HG02973 (cell line): Measurements from ENCODE around the gene HBE1.

ENCODE experiments used
- ATAC-seq: cut with Tn5 transposase; IDR thresholded peaks from one replicate; pipeline ENCODE4 v1.9.1; 2021; ENCODE audit warnings: moderate library complexity; ENCODE audit not compliant: unreplicated experiment

Gene HBE1

DNA sequence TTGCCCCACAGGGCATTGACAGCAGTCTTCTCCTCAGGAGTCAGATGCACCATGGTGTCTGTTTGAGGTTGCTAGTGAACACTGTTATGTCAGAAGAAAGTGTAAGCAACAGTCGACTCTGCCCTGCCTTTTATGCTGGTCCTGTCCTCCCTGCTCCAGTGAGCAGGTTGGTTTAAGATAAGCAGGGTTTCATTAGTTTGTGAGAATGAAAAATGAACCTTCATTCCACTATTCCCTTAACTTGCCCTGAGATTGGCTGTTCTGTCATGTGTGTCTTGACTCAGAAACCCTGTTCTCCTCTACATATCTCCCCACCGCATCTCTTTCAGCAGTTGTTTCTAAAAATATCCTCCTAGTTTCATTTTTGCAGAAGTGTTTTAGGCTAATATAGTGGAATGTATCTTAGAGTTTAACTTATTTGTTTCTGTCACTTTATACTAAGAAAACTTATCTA lies 35.3 kb downstream of the HBE1 start, which contains the start of gene HBD:
Gene HBD, minus strand, starts transcription at position 103 of the 454 bp plus-strand sequence. Its CDS starts 50 bp downstream, at position 53.
- ATAC-seq = peak; percentile 85

DNA sequence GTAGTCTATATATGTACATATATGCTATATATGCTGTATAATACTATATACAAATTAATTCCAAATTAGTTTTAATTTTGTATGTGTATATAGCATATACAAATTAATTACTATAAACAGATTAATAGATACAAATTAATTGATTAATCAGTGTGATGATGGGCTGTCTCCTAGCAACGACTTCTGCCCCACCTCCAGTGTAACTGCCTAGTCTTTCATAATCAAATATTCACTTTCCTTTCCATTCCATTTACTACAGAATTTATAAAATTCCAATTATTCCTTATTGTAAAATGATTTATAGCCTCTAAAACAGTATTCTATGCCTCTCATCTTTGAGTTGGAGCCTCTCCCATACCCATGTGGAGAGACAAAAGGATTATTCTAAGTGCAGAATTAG lies 36.4 kb downstream of the HBE1 start:
- ATAC-seq = no peak

DNA sequence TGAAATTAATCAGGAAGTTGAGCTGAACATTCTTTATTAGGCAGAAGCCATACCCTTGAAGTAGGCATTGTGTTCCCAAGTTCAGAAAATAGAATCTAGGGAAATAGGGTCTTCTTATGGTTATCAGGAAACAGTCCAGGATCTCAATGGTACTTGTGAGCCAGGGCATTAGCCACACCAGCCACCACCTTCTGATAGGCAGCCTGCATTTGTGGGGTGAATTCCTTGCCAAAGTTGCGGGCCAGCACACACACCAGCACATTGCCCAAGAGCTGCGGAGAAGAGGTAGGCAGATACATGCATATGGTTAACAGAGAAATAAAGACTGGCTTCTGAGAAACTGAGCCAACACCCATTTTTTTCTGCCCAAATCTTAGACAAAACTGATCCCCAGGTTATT lies 36.9 kb downstream of the HBE1 start:
- no peak for ATAC-seq

DNA sequence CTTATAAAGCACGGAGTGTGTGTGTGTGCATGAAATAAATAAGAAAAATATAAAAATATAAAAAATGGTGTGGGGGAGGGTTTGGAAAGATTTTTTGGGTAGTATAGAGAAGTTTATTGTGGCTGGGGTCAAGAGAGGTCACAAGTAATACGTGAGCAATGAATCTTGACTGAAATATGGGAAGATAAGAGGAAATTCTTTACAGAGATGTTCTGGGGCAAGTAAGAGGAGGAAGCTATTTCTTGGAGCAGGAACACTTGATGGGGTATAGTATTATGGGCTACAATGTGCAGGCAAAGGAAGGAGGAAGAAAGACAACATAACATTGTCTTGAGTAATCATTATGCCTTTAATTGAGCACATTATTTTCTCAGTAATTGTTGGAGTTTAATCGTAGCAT lies 37.6 kb downstream of the HBE1 start:
- no peak for ATAC-seq

DNA sequence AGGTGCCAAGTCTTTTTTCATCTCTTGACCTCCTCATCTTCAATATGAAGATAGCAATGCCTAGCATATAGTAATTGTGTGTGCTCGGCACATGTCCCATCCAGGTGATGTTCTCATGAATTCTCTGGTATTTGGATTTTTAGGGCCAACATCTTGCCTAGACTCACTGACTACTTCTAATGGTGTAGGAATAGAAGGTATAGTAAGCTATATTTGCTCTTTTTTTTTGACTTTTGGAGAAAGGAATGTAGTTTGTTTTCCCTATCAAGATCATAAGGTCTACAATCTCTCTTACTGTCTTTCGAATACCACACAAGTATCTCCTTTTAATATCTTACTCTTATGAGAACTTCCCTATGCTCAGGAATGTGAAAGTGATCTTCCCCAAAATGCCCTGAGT lies 38.6 kb downstream of the HBE1 start:
- ATAC-seq = no peak

DNA sequence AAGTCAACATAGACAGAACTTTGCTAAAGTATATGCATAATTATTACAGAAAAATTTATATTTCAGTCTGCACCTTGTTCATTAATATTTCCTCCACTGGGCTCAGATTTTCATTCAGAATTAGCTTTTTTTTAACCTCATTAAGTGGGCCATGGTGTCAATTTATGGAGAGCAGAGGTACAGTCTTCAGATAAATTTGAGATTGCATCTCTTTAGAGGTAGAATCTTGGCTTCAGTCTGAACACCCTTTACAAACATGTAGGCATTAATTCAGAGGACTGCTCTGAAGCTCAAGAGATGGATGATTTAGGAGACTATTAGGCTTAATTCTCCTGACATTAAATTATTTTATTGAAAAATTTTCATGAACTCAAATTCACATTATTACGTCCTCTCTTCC lies 39.5 kb downstream of the HBE1 start:
- no peak for ATAC-seq

DNA sequence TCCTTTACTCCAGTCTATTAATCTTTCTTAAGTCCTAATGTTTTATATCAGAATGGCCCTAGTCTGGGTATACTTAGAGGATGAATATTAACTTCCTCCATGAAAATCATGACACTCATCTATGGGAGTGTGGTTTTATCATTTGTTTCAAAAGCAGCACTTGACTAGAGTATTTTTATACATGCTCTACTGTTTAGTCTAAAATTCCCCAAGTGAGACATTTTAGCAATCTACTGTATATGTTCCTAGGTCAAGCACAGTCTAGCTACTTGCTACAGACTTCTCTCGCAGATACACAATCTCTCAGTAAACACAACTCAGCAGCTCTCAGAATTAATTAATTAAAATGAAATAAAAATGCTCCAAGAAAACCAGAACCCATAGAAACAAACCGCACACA lies 39.9 kb downstream of the HBE1 start:
- ATAC-seq = no peak

DNA sequence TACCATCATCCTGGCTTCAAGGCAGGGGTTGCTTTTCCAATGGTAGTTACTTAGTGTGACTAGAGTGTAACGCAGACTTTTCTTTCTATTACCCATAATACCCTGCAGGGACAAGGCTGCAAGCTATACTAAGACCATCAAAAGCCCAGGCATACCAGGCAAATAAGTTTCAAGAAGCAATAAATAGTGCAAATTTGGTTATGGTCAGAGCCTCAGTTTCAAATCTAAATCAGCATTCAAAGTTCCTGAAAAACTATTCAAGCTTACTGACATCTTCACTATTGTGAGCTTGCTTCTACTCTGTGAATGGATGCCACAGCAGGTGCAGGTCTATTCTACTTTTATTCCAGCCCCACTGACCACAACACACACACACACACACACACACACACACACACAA lies 40.4 kb downstream of the HBE1 start:
- ATAC-seq = no peak

DNA sequence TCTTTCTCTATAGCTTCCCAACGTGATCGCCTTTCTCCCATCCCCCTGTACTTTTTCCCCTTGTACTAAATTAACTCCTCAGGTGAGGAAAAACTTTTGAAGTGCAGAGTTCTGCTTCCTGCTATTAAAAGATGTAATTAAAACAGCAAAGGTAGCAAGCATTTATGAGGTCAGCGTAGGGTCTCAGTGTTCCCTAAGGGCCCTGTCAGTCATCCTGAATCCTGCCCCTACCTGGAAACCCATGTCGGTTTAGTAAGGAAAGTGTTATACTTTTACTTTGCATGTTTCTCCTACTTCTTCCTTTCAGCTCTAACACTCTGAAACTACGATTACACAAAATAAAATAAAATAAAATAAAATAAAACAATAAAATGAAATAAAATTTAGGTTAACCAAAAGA lies 41.6 kb downstream of the HBE1 start:
- ATAC-seq = no peak

DNA sequence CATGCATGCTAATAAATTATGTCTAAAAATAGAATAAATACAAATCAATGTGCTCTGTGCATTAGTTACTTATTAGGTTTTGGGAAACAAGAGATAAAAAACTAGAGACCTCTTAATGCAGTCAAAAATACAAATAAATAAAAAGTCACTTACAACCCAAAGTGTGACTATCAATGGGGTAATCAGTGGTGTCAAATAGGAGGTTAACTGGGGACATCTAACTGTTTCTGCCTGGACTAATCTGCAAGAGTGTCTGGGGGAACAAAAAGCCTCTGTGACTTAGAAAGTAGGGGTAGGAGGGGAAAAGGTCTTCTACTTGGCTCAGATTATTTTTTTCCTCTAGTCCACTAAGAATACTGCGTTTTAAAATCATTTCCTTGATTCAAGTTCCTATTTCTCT lies 42.1 kb downstream of the HBE1 start:
- no peak for ATAC-seq

DNA sequence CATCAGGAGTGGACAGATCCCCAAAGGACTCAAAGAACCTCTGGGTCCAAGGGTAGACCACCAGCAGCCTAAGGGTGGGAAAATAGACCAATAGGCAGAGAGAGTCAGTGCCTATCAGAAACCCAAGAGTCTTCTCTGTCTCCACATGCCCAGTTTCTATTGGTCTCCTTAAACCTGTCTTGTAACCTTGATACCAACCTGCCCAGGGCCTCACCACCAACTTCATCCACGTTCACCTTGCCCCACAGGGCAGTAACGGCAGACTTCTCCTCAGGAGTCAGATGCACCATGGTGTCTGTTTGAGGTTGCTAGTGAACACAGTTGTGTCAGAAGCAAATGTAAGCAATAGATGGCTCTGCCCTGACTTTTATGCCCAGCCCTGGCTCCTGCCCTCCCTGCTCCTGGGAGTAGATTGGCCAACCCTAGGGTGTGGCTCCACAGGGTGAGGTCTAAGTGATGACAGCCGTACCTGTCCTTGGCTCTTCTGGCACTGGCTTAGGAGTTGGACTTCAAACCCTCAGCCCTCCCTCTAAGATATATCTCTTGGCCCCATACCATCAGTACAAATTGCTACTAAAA lies 42.9 kb downstream of the HBE1 start, which contains the start of gene HBB:
Gene HBB, minus strand, starts transcription at position 340 of the 579 bp plus-strand sequence. Its CDS starts 50 bp downstream, at position 290.
- ATAC-seq = no peak

DNA sequence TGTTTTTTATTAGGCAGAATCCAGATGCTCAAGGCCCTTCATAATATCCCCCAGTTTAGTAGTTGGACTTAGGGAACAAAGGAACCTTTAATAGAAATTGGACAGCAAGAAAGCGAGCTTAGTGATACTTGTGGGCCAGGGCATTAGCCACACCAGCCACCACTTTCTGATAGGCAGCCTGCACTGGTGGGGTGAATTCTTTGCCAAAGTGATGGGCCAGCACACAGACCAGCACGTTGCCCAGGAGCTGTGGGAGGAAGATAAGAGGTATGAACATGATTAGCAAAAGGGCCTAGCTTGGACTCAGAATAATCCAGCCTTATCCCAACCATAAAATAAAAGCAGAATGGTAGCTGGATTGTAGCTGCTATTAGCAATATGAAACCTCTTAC lies 44.3 kb downstream of the HBE1 start:
- ATAC-seq = no peak

DNA sequence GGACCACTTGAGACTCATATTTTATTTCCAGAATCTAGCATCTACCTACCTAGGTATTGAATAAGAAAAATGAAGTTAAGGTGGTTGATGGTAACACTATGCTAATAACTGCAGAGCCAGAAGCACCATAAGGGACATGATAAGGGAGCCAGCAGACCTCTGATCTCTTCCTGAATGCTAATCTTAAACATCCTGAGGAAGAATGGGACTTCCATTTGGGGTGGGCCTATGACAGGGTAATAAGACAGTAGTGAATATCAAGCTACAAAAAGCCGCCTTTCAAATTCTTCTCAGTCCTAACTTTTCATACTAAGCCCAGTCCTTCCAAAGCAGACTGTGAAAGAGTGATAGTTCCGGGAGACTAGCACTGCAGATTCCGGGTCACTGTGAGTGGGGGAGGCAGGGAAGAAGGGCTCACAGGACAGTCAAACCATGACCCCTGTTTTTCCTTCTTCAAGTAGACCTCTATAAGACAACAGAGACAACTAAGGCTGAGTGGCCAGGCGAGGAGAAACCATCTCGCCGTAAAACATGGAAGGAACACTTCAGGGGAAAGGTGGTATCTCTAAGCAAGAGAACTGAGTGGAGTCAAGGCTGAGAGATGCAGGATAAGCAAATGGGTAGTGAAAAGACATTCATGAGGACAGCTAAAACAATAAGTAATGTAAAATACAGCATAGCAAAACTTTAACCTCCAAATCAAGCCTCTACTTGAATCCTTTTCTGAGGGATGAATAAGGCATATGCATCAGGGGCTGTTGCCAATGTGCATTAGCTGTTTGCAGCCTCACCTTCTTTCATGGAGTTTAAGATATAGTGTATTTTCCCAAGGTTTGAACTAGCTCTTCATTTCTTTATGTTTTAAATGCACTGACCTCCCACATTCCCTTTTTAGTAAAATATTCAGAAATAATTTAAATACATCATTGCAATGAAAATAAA lies 44.9 kb downstream of the HBE1 start:
- no peak for ATAC-seq

DNA sequence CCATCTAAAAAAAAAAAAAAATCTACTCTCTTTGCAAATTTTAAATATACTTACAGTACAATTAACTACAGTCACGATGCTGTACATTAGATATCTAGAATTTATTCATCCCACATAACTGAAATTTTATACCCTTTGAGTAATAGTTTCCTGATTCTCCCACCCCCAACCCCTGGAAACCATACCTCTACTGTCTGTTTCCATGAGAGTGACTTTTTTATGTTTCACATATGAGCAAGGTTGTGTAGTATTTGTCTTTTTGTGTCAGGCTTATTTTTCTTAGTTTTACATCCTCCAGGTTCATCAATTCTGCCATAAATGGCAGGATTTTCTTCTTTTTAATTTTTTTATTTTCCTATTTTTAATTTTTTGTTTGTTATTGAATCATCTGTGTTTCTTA lies 46.1 kb downstream of the HBE1 start:
- ATAC-seq = no peak

DNA sequence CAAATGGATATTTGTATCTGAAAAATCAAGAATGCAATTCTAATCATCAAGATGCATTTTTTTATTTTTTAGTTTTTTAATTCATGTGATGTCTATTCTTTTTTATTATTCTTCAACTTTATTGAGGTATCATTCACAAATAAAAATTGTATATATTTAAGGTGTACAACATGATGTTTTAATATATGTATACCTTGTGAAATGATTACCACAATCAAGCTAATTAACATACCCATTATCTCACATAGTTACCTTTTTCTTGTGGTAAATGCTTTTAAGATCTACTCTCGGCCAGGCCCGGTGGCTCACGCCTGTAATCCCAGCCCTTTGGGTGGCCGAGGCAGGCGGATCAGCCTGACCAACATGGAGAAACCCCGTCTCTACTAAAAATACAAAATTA lies 46.6 kb downstream of the HBE1 start:
- no peak for ATAC-seq
